Measurements from ENCODE around the gene FCHO1.
"Not testable (repeated sequence)": the region's sequence is repeated elsewhere in the genome, so short reads cannot be mapped to it uniquely, and the experiment has no call there.

The FCHO1 gene

DNA sequence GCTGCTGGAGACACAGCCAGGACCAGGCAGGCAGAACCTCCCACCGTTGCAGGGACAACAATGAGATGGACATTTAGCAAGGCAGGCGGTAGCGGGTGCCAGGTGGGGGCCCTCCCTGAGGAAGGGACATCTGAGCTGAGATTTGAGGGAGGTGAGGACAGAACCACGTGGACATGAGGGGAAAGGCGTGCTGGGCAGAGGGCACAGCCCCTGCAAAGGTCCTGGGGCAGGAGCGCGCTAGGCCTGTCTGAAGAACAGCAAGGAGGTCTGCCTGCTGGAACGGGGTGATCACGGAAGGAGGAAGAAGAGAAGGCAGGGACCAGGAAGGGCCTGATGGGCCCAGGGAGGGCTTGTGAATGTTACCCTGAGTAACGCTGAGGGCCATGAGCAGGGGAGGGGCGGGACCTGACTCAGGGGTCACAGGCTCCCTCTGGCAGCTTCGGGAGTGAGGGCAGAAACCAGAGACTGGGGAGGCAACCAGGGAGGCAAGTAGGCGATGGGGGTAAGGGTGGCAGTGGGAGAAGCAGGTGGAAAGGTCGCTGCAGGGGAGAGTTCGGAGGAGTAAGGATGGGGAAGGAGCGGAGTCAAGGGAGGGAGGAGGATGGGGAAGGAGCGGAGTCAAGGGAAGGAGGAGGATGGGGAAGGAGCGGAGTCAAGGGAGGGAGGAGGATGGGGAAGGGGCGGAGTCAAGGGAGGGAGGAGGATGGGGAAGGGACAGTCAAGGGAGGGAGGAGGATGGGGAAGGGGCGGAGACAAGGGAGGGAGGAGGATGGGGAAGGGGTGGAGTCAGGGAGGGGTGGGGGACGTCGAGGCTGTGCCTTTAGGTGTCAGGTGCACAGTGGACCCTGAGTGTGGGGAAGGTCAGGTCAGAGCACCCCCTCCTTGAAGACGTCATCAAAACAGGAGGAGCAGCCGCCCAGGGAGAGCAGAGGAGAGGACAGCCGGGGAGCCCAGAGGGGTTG is 28.0 kb downstream of the FCHO1 start:
- POLR2A ChIA-PET = no interaction called here
- CTCF ChIA-PET = no interaction called here
- no peak for TF ChIP-seq TARDBP (IDR thresholded peaks at IDR 0.05)
- no peak for TF ChIP-seq L3MBTL2 (conservative IDR thresholded peaks at IDR 0.05)
- no peak for TF ChIP-seq LEF1 (IDR thresholded peaks at IDR 0.05; ENCODE audit: borderline replicate concordance)
- TF ChIP-seq NFRKB (IDR thresholded peaks at IDR 0.05) = no peak
- TF ChIP-seq FOXA1 (IDR thresholded peaks at IDR 0.05) = no peak
- no peak for TF ChIP-seq SUZ12 (IDR thresholded peaks at IDR 0.05)
- no peak for TF ChIP-seq HDGF (IDR thresholded peaks at IDR 0.05; ENCODE audit: borderline replicate concordance)
- no peak for TF ChIP-seq SP1 (IDR thresholded peaks at IDR 0.05)
- TF ChIP-seq, protein P1, sequence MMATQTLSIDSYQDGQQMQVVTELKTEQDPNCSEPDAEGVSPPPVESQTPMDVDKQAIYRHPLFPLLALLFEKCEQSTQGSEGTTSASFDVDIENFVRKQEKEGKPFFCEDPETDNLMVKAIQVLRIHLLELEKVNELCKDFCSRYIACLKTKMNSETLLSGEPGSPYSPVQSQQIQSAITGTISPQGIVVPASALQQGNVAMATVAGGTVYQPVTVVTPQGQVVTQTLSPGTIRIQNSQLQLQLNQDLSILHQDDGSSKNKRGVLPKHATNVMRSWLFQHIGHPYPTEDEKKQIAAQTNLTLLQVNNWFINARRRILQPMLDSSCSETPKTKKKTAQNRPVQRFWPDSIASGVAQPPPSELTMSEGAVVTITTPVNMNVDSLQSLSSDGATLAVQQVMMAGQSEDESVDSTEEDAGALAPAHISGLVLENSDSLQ (IDR thresholded peaks at IDR 0.05) = no peak
- TF ChIP-seq CTBP1 (IDR thresholded peaks at IDR 0.05; ENCODE audit: borderline replicate concordance) = no peak
- TF ChIP-seq ARNT (IDR thresholded peaks at IDR 0.05) = no peak
- no peak for TF ChIP-seq FOXK2 (IDR thresholded peaks at IDR 0.05)
- TF ChIP-seq ELF4 (IDR thresholded peaks at IDR 0.05) = no peak
- DNase-seq (ENCODE audit: extremely low spot score) = peak; percentile 42

DNA sequence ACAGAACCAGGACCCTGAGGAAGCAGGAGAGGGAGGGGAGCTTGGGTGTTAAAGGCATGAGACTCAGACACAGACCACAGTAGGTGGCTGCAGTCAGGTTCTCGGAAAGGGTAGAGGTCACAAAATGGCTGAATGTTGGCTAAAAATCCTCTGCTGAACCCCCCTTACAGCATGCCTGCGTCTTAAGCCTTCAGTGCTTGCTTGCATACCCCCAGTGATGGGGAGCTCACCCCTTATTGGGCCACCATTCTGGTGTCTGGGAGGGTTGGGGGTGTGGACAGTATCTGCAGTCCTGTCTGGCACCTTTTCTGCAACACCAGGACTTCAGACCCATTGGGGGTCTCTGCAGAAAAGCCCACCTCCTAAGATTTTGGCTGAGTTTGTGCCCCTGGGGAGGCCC is 29.5 kb downstream of the FCHO1 start:
- POLR2A ChIA-PET = no interaction called here
- CTCF ChIA-PET = no interaction called here

DNA sequence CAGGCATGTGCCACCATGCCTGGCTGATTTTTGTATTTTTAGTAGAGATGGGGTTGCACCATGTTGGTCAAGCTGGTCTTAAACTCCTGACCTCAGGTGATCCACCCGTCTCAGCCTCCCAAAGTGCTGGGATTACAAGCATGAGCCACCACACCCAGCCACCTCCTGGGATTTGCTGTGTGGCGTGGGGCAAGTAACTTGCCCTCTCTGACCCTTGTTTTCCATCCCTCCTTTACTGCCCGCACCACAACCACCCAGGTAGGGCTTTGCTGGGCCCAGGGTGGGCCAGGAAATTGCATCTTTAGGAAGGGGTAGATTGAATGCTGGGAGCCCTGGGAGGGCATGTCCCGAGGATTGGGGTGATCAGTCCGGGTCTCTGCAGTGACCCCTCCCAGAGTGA is 32.4 kb downstream of the FCHO1 start:
- CTCF ChIA-PET = interaction anchor here (1.2 to 2.4 kb wide), 2 partner anchors 9 to 17 kb away, joined by 5 to 11 read pairs; no protein-coding TSS in a partner anchor
- DNase-seq (ENCODE audit: extremely low spot score); POLR2A ChIA-PET: not testable (repeated sequence)

More for the DNA sequence above, 29.5 kb downstream of the FCHO1 start:
- no peak for TF ChIP-seq CTBP1 (IDR thresholded peaks at IDR 0.05; ENCODE audit: borderline replicate concordance)
- DNase-seq (ENCODE audit: extremely low spot score) = no peak

DNA sequence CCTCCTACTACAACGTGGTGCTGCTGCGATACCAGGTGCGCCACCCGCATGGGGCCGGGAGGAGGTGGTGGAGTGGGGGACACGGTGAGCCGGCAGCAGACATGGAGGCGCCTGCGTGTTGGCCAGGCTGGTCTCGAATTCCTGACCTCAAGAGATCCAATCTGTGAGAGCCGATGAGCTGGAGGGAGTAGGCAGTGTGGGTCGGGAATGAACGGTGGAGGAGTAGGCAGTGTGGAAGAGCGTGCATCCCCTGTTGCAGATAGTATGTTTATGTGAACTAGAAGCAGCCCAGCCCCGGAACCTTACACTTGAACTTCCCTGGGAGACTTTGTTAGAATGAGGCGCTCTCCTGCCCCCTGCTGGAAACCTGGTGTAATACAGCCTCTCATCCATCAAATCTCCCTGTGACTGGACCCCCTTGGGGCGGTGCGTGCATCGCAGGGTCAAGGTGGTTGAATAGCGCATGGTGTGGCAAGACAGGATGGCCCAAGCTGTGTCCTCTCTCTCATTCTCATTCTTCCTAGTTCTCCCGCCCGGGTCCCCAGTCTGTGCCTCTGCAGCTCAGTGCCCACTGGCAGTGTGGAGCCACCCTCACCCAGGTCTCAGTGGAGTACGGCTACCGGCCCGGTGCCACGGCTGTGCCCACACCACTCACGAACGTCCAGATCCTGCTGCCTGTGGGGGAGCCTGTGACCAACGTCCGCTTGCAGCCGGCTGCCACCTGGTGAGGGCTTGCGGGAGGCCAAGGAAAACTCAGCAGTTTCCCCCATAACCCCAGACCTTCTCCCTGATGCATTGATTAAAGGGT is 33.1 kb downstream of the FCHO1 start:
- POLR2A ChIA-PET = no interaction called here
- CTCF ChIA-PET = interaction anchor here (0.7 to 2.4 kb wide), 4 partner anchors 9 to 70 kb away, joined by 3 to 11 read pairs (median 4); no protein-coding TSS in a partner anchor
- TF ChIP-seq ZNF384 (IDR thresholded peaks at IDR 0.05) = no peak
- TF ChIP-seq, protein P1 (IDR thresholded peaks at IDR 0.05) = peak; percentile 72
- peak; percentile 80 for DNase-seq (ENCODE audit: extremely low spot score)

DNA sequence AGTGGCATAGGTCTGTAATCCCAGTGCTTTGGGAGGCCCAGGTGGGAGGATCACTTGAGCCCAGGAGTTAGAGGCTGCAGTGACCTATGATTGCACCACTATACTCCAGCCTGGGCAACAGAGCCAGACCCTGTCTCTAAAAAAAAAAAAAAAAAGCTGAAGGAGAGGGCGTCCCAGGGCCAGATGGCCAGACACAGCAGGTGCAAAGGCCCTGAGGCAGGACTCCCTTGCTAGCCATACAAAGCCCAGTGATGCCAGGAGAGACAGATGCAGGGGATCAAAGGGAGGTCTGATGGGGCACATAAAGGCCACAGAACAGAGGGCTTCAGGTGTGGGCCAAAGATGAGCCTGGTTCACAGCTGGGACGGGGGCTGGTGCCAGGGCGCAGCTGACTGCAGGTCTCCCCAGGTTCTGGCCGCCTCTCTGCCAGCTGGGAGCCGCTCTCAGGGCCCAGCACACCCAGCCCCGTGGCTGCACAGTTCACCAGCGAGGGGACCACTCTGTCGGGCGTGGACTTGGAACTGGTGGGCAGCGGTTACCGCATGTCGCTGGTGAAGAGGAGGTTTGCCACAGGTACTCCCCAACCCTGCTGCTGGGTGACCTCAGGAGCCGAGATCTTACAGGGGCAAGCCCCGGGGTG is 36.1 kb downstream of the FCHO1 start:
- no peak for DNase-seq (ENCODE audit: extremely low spot score)
- ChIA-PET CTCF (no interaction called here), POLR2A (no interaction called here)
- TF ChIP-seq BHLHE40 (IDR thresholded peaks at IDR 0.05; ENCODE audit: borderline replicate concordance) = no peak
- no peak for TF ChIP-seq L3MBTL2 (conservative IDR thresholded peaks at IDR 0.05)

DNA sequence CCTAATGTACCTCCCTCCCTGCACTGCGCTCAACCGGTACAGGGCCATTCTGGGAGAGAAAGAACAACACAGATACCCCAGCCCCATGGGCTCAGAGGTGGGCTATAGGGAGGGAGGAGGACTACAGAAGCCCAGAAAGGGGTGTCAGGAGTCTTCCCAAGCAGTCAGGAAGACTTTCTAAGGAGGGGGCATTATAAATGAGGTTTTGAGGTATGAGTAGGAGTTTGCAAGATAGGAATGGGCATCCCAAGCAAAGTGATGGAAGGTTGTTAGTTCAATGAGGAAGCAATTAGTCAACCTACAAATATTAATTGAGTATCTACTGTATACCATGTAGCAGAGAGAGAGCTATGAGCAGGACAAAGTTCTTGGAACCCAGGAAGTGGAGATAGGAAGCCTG is 37.4 kb downstream of the FCHO1 start:
- POLR2A ChIA-PET = no interaction called here
- TF ChIP-seq L3MBTL2 (conservative IDR thresholded peaks at IDR 0.05) (no peak), SP1 (IDR thresholded peaks at IDR 0.05) (no peak), LEF1 (IDR thresholded peaks at IDR 0.05; ENCODE audit: borderline replicate concordance) (no peak), HDGF (IDR thresholded peaks at IDR 0.05; ENCODE audit: borderline replicate concordance) (no peak), BHLHE40 (IDR thresholded peaks at IDR 0.05; ENCODE audit: borderline replicate concordance) (no peak), ZNF384 (IDR thresholded peaks at IDR 0.05) (no peak), SUZ12 (IDR thresholded peaks at IDR 0.05) (no peak), NFRKB (IDR thresholded peaks at IDR 0.05) (no peak), TARDBP (IDR thresholded peaks at IDR 0.05) (no peak), FOXA1 (IDR thresholded peaks at IDR 0.05) (no peak), ARNT (IDR thresholded peaks at IDR 0.05) (no peak)
- DNase-seq (ENCODE audit: extremely low spot score) = no peak
- CTCF ChIA-PET = interaction anchor here (0.6 kb wide), 2 partner anchors 9 to 133 kb away, joined by 3 to 5 read pairs; no protein-coding TSS in a partner anchor

DNA sequence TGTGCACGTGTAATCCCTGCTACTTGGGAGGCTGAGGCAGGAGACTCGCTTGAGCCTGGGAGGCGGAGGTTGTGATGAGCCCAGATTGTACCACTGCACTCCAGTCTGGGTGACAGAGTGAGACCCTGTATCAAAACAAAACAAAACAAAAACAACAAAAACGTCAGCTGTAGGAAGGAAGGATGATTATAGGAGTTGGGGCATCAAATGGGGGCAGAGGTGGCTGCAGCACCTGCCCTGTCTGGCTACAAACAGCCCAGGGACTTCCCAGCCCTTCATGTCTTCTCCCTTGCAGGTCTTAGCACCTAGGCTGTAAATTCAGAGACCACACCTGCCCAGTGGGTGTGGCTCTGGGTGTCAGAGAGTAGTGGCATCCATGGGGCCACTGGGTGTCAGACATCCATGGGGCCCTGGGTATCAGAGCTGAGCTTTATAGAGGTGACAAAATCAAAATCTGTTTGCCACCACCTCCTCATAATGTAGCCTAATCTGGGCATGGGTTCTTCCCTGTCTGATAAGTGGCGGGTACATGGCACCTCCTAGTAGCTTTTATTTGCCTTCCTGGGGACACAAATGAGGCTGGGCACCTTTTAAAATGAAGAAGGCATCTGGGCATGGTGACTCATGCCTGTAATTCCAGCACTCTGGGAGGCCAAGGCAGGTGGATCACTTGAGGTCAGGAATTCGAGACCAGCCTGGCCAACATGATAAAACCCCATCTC is 38.9 kb downstream of the FCHO1 start:
- CTCF ChIA-PET = no interaction called here
- no peak for DNase-seq (ENCODE audit: extremely low spot score)
- no peak for TF ChIP-seq NFRKB (IDR thresholded peaks at IDR 0.05)
- TF ChIP-seq BHLHE40 (IDR thresholded peaks at IDR 0.05; ENCODE audit: borderline replicate concordance) = no peak
- no peak for TF ChIP-seq HDGF (IDR thresholded peaks at IDR 0.05; ENCODE audit: borderline replicate concordance)
- TF ChIP-seq, protein P1 (IDR thresholded peaks at IDR 0.05) = no peak
- no peak for TF ChIP-seq CTBP1 (IDR thresholded peaks at IDR 0.05; ENCODE audit: borderline replicate concordance)
- no peak for TF ChIP-seq ARNT (IDR thresholded peaks at IDR 0.05)
- no peak for TF ChIP-seq SUZ12 (IDR thresholded peaks at IDR 0.05)
- no peak for TF ChIP-seq FOXK2 (IDR thresholded peaks at IDR 0.05)
- no peak for TF ChIP-seq FOXM1 (IDR thresholded peaks at IDR 0.05; ENCODE audit: borderline replicate concordance)
- no peak for TF ChIP-seq ZNF384 (IDR thresholded peaks at IDR 0.05)
- TF ChIP-seq TARDBP (IDR thresholded peaks at IDR 0.05) = no peak
- no peak for TF ChIP-seq SP1 (IDR thresholded peaks at IDR 0.05)
- no peak for TF ChIP-seq FOXA1 (IDR thresholded peaks at IDR 0.05)
- no peak for TF ChIP-seq ELF4 (IDR thresholded peaks at IDR 0.05)
- TF ChIP-seq L3MBTL2 (conservative IDR thresholded peaks at IDR 0.05) = no peak
- no peak for TF ChIP-seq LEF1 (IDR thresholded peaks at IDR 0.05; ENCODE audit: borderline replicate concordance)
- POLR2A ChIA-PET = no interaction called here

All from HEK293T (cell line).